PFSK-1 (cell line): Measurements from ENCODE around the gene EGFLAM.

ENCODE experiments used
- POLR2AphosphoS5 ChIP-seq: IDR thresholded peaks from 2 replicates; pipeline ENCODE4 v1.6.1; 2012; ENCODE audit warnings: low read depth, mild to moderate bottlenecking, control low read depth, low read length, moderate library complexity
- SIN3A ChIP-seq: IDR thresholded peaks from 2 replicates; pipeline ENCODE4 v1.6.1; 2012; ENCODE audit warnings: mild to moderate bottlenecking, low read length, moderate library complexity, borderline replicate concordance; ENCODE audit not compliant: insufficient read depth
- TAF1 ChIP-seq: IDR thresholded peaks from 2 replicates; pipeline ENCODE4 v1.6.1; 2012; ENCODE audit warnings: low read length, control low read depth, borderline replicate concordance; ENCODE audit not compliant: insufficient read depth

DNA sequence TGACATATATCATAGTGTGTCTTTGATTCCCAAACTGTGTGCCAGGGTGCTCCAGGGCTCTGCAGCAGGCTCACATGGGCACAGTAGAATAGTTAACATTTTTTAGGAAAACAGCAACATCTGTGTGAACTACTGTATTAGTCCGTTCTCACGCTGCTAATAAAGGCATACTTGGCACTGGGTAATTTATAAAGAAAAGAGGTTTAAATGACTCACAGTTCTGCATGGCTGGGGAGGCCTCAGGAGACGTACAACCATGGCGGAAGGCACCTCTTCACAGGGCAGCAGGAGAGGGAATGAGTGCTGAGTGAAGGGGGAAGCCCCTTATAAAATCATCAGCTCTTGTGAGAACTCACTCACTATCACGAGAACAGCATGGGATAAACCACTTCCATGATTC lies 82.7 kb downstream of the EGFLAM start:
- TF ChIP-seq POLR2AphosphoS5 (no peak), TAF1 (no peak), SIN3A (no peak)
